CD14-positive monocyte (primary cell): ENCODE data around the gene GLTPD2. TPM values are rescaled to one million over a fixed set of nuclear protein-coding genes. Genes with fewer than 3 reads are reported as not detected.

Experiments
- DNase-seq, 3 donors: peaks; one replicate each; pipeline ENCODE4 v3.0.0-alpha.2; 2011 to 2022
- H2AFZ ChIP-seq: 2 replicates; pipeline ENCODE4 v1.6.0; 2012; ENCODE audit warnings: mild to moderate bottlenecking, low read depth, low read length, inconsistent platforms; ENCODE audit not compliant: insufficient read depth, poor library complexity, severe bottlenecking
- H3K27ac ChIP-seq, 2 donors: 1 replicate in 1 of 2; 2 replicates in 1 of 2; pipeline ENCODE4 v1.5.1; 2012 to 2013; ENCODE audit warnings: low read length in 2 of 2, control low read depth in 1 of 2, inconsistent platforms in 1 of 2, low read depth in 1 of 2, mild to moderate bottlenecking in 1 of 2
- H3K27me3 ChIP-seq, 2 donors: one replicate each; pipeline versions ENCODE4 v1.6.0 to v1.6.1; 2011 to 2013; ENCODE audit warnings: low read length in 2 of 2; ENCODE audit not compliant: control insufficient read depth in 2 of 2, insufficient read depth in 2 of 2
- H3K36me3 ChIP-seq, 2 donors: replicated peaks in 1 of 2; 1 replicate in 1 of 2; 2 replicates in 1 of 2; pipeline versions ENCODE4 v1.5.1 to v1.6.1; 2012 to 2013; ENCODE audit warnings: low read length in 2 of 2, control low read depth in 1 of 2, inconsistent platforms in 1 of 2, mild to moderate bottlenecking in 1 of 2; ENCODE audit not compliant: insufficient read depth in 2 of 2, control insufficient read depth in 1 of 2
- H3K4me1 ChIP-seq, 2 donors: 1 replicate in 1 of 2; 2 replicates in 1 of 2; pipeline versions ENCODE4 v1.5.1 to v1.6.1; 2012 to 2013; ENCODE audit warnings: low read length in 2 of 2, control low read depth in 1 of 2, inconsistent platforms in 1 of 2, mild to moderate bottlenecking in 1 of 2, moderate library complexity in 1 of 2; ENCODE audit not compliant: insufficient read depth in 2 of 2, control insufficient read depth in 1 of 2
- H3K4me2 ChIP-seq: replicated peaks from 2 replicates; pipeline ENCODE3; 2012; ENCODE audit warnings: low read length, moderate library complexity, mild to moderate bottlenecking; ENCODE audit not compliant: poor library complexity, severe bottlenecking; ENCODE audit errors: extremely low read depth
- H3K4me3 ChIP-seq, 3 experiments: fragments of 200-600 bp in 1 of 3; sonication (generic) in 1 of 3; replicated peaks in 1 of 3; 1 replicate in 2 of 3; 2 replicates in 1 of 3; pipeline ENCODE4 v1.5.1; 2011 to 2013; ENCODE audit warnings: low read length in 3 of 3, mild to moderate bottlenecking in 3 of 3, control low read depth in 2 of 3, low read depth in 2 of 3, inconsistent platforms in 1 of 3, moderate library complexity in 1 of 3
- H3K79me2 ChIP-seq: 2 replicates; pipeline ENCODE4 v1.6.0; 2012; ENCODE audit warnings: mild to moderate bottlenecking, control low read depth, inconsistent platforms, low read length, moderate library complexity; ENCODE audit not compliant: insufficient read depth
- H3K9ac ChIP-seq: 2 replicates; pipeline ENCODE4 v1.6.0; 2017; ENCODE audit warnings: low read length, mild to moderate bottlenecking; ENCODE audit not compliant: insufficient read depth, poor library complexity, severe bottlenecking
- H3K9me3 ChIP-seq, 2 donors: replicated peaks in 1 of 2; 1 replicate in 1 of 2; 2 replicates in 1 of 2; pipeline versions ENCODE4 v1.5.1 to v1.6.1; 2012 to 2013; ENCODE audit warnings: low read length in 2 of 2, control low read depth in 1 of 2; ENCODE audit not compliant: control insufficient read depth in 1 of 2, insufficient read depth in 1 of 2
- H4K20me1 ChIP-seq: 2 replicates; pipeline ENCODE4 v1.6.0; 2012; ENCODE audit warnings: mild to moderate bottlenecking, low read length, control low read depth, moderate library complexity; ENCODE audit not compliant: insufficient read depth
- H3K27ac Mint-ChIP-seq, 7 donors: one replicate each; pipeline ENCODE4 v1.8.0; 2020; ENCODE audit warnings: mild to moderate bottlenecking in 7 of 7, mixed read lengths in 7 of 7, moderate library complexity in 6 of 7, inconsistent platforms in 2 of 7
- H3K27me3 Mint-ChIP-seq, 3 donors: one replicate each; pipeline ENCODE4 v1.8.0; 2021 to 2022; ENCODE audit warnings: low read depth in 3 of 3, mild to moderate bottlenecking in 3 of 3, mixed read lengths in 3 of 3, moderate library complexity in 3 of 3, inconsistent platforms in 1 of 3
- H3K36me3 Mint-ChIP-seq, 2 donors: one replicate each; pipeline ENCODE4 v1.8.0; 2020; ENCODE audit warnings: mixed read lengths in 2 of 2, inconsistent platforms in 1 of 2, mild to moderate bottlenecking in 1 of 2
- H3K4me1 Mint-ChIP-seq: one replicate; pipeline ENCODE4 v1.8.0; 2020; ENCODE audit warnings: mild to moderate bottlenecking, mixed read lengths
- H3K4me3 Mint-ChIP-seq, 2 donors: one replicate each; pipeline ENCODE4 v1.8.0; 2020; ENCODE audit warnings: mild to moderate bottlenecking in 2 of 2, mixed read lengths in 2 of 2, moderate library complexity in 1 of 2
- H3K9me3 Mint-ChIP-seq, 7 donors: one replicate each; pipeline ENCODE4 v1.8.0; 2020 to 2022; ENCODE audit warnings: mixed read lengths in 7 of 7, mild to moderate bottlenecking in 6 of 7, moderate library complexity in 6 of 7, inconsistent platforms in 2 of 7
- CTCF ChIP-seq: fragments of 200-600 bp; IDR thresholded peaks from one replicate; pipeline ENCODE4 v1.8.0; 2022; ENCODE audit warnings: antibody characterized with exemption, mild to moderate bottlenecking
- WGBS: methylation state at CpG from one replicate; pipeline ENCODE4 v1.1.5; 2013; ENCODE audit warnings: missing lambda C conversion rate; ENCODE audit not compliant: insufficient coverage; 5-methylcytosine and 5-hydroxymethylcytosine counted together
- intact Hi-C, 2 donors: fragments of 100-400 bp; cut with micrococcal nuclease; formaldehyde crosslinking; loops; one replicate each; pipeline versions ENCODE4 v1.15.0 to v1.15.1; 2023
- polyA plus RNA-seq, 3 donors: library from polyadenylated mRNA; depleted of rRNA in 1 of 3; unstranded in 2 of 3; stranded (reverse) in 1 of 3; fragments of 300-500 nt in 2 of 3; fragments of >200 nt in 1 of 3; fragmentation: Illumina TruSeq in 2 of 3; gene quantifications; 1 replicate in 2 of 3; 2 replicates in 1 of 3; pipeline ENCODE4 v1.2.3, GENCODE V29; 2012 to 2021

GLTPD2 gene
- polyA plus RNA-seq, 3 donors = 0.27 to 2.1 (median 1.5) TPM

- H3K9ac ChIP-seq = no peak overlapping the region
- intact Hi-C loops = loop anchor here in 1 of 2 donors (5.0 kb wide), 1 partner anchor 34 kb away; no protein-coding TSS in a partner anchor
- no peak for DNase-seq
- no peak overlapping the region for H3K27ac Mint-ChIP-seq
- peaks cover 50 to 77% (median 56%) of the 10 kb centered on the region in 3 donors for H3K27me3 Mint-ChIP-seq
- no peak overlapping the region for H3K4me3 ChIP-seq
- no peak for TF ChIP-seq CTCF
- WGBS = 81% methylated on average over 2 of the region's 8 CpGs
- H3K9me3 Mint-ChIP-seq = peaks cover 0 to 14% (median 5%) of the 10 kb centered on the region in 7 donors
- peaks cover 10 to 57% of the 10 kb centered on the region in 2 donors for H3K27me3 ChIP-seq
- no peaks in the 10 kb centered on the region for H3K36me3 ChIP-seq
- peaks cover 36 to 49% of the 10 kb centered on the region in 2 donors for H3K4me1 ChIP-seq
- no peaks in the 10 kb centered on the region for H3K9me3 ChIP-seq
- peaks cover 45% of the 10 kb centered on the region for H3K4me1 Mint-ChIP-seq
- no peak overlapping the region for H3K4me2 ChIP-seq
- H3K27ac ChIP-seq = no peak overlapping the region
- no peaks in the 10 kb centered on the region for H4K20me1 ChIP-seq
- H3K4me3 Mint-ChIP-seq = no peak overlapping the region
- H3K36me3 Mint-ChIP-seq = peaks cover 10 to 17% of the 10 kb centered on the region in 2 donors
- H3K79me2 ChIP-seq = no peaks in the 10 kb centered on the region
- no peak overlapping the region for H2AFZ ChIP-seq
Observed at GRCh38 chr17:4743216-4743615, 45.5 kb upstream of the GLTPD2 start.

- peaks cover 44 to 74% (median 49%) of the 10 kb centered on the region in 3 donors for H3K27me3 Mint-ChIP-seq
Observed at GRCh38 chr17:4743898-4744297, 44.9 kb upstream of the GLTPD2 start.

More at GRCh38 chr17:4743898-4744297, 44.9 kb upstream of the GLTPD2 start:
- Histone ChIP-seq H3K9me3 (no peaks in the 10 kb centered on the region), H3K9ac (no peak overlapping the region), H3K4me1 (peaks cover 36 to 49% of the 10 kb centered on the region in 2 donors), H3K27me3 (peaks cover 7 to 51% of the 10 kb centered on the region in 2 donors), H3K4me3 (no peak overlapping the region), H4K20me1 (no peaks in the 10 kb centered on the region), H2AFZ (no peak overlapping the region), H3K79me2 (no peaks in the 10 kb centered on the region), H3K27ac (no peak overlapping the region), H3K36me3 (no peaks in the 10 kb centered on the region), H3K4me2 (no peak overlapping the region)
- WGBS = 90% methylated on average over 2 of the region's 9 CpGs
- no peak for DNase-seq
- intact Hi-C loops = loop anchor here in 1 of 2 donors (5.0 kb wide), 1 partner anchor 33 kb away; no protein-coding TSS in a partner anchor
- Mint-ChIP-seq H3K36me3 (peaks cover 3 to 15% of the 10 kb centered on the region in 2 donors), H3K27ac (no peak overlapping the region), H3K4me1 (peaks cover 46% of the 10 kb centered on the region), H3K9me3 (peaks cover 0 to 8% (median 2%) of the 10 kb centered on the region in 7 donors), H3K4me3 (peak overlapping the region in 1 of 2 donors; percentile 55)
- no peak for TF ChIP-seq CTCF
